ENCODE data around the gene SCNM1.
A peak's percentile ranks its signal among the peaks of the same experiment; 100 is the strongest.
"Not testable (repeated sequence)": the region's sequence is repeated elsewhere in the genome, so short reads cannot be mapped to it uniquely, and the experiment has no call there.

SCNM1 gene

DNA sequence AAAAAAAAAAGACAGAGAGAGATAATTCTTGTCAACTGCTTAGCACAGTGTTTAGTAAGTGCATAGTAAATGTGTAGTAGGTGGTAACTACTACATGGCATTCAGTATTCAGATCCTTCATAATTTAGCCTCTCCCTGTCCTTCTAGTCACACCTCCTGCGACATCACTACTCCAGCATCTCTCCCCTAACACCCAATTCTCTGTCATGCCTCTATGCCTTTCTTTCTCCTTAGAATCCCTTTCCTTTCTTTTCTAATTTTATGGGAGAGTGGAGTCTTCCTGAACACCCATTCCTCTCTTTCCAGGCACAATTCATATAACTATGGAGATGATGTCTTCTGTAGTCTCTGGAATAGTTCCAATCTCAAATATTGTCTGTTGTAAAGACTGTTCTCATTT, 27.9 kb downstream of the SCNM1 start (continued):
- TF ChIP-seq ELK4 (IDR thresholded peaks at IDR 0.05; ENCODE audit: borderline replicate concordance, low read depth, low read length) (no peak), ZNF473 (tag by site-specific recombination; IDR thresholded peaks at IDR 0.05) (no peak)

DNA sequence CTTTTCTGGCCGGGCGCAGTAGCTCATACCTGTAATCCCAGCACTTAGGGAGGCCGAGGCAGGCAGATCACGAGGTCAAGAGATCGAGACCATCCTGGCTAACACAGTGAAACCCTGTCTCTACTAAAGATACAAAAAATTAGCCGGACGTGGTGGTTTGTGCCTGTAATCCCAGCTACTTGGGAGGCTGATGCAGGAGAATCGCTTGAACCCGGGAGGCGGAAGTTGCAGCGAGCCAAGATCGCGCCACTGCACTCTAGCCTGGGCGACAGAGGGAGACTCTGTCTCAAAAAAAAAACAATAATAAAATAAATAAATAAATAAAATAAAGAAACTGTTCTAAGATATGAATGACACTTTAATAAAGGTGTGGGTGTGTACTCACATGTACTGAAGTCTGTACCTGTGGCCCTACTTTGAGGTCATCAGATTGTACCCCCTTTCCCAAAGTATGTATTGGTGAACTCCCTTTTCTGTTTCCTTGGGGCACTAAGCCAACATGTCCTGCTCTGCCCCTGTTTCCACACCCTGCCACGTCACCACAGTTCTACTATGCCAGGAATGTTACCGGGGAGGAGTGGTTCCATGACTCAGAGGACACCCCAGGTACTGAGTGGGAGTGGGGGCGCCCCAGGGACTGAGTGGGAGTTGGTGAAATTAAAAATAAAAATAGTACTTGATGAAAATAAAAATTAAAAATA, 29.1 kb downstream of the SCNM1 start:
- TF ChIP-seq PRDM10 (tag by site-specific recombination; IDR thresholded peaks at IDR 0.05) (peak; percentile 98), KLF1 (tag by site-specific recombination; IDR thresholded peaks at IDR 0.05) (0 out of 2 replicates have a peak, but pooled peaks have one; percentile 33), GLIS2 (tag by site-specific recombination; IDR thresholded peaks at IDR 0.05) (peak; percentile 49; the same call in 1 of the 2 replicates), KLF8 (tag by site-specific recombination; IDR thresholded peaks at IDR 0.05) (0 out of 2 replicates have a peak, but pooled peaks have one; percentile 18), ZNF629 (tag by site-specific recombination; IDR thresholded peaks at IDR 0.05) (0 out of 2 replicates have a peak, but pooled peaks have one; percentile 36), PATZ1 (tag by site-specific recombination; IDR thresholded peaks at IDR 0.05) (peak; percentile 56), KLF17 (tag by site-specific recombination; IDR thresholded peaks at IDR 0.05) (peak; percentile 67; the same call in 1 of the 2 replicates), EGR2 (tag by site-specific recombination; IDR thresholded peaks at IDR 0.05; ENCODE audit: low read depth) (peak; percentile 52), ZNF280D (tag by site-specific recombination; IDR thresholded peaks at IDR 0.05) (0 out of 2 replicates have a peak, but pooled peaks have one; percentile 18), ZFHX2 (tag by site-specific recombination; conservative IDR thresholded peaks at IDR 0.05) (peak; percentile 87)
- not testable (repeated sequence) for H3K4me1 ChIP-seq (ENCODE audit: control insufficient read depth, insufficient read depth, low read length); H3K9me3 ChIP-seq (ENCODE audit: control insufficient read depth, insufficient read depth, low read depth, low read length); H3K27ac ChIP-seq (ENCODE audit: extremely low read depth, low read depth, low read length); H3K4me3 ChIP-seq (ENCODE audit: low read depth, low read length); H3K36me3 ChIP-seq (ENCODE audit: control insufficient read depth in 2 of 2, insufficient read depth in 1 of 2, low read length in 2 of 2)
- POLR2A ChIA-PET: interaction anchor here (0.6 to 1.2 kb wide), 2 partner anchors 59 to 194 kb away, joined by 3 to 9 read pairs; partner anchors contain the start of gene PSMD4
- CTCF ChIA-PET: interaction anchor here (0.7 to 3.8 kb wide), 6 partner anchors 57 to 145 kb away, joined by 3 to 24 read pairs (median 4); no protein-coding TSS in a partner anchor

Data from HEK293 (cell line).